CD4-positive, alpha-beta T cell treated with Interleukin-15 for 1 hour (primary cell): ENCODE data around the gene LEUTX.
"Not testable (repeated sequence)": the region's sequence is repeated elsewhere in the genome, so short reads cannot be mapped to it uniquely, and the experiment has no call there.

Experiments
- DNase-seq: peaks from one replicate; pipeline ENCODE4 v3.0.0-alpha.2; 2020

Gene LEUTX

DNA sequence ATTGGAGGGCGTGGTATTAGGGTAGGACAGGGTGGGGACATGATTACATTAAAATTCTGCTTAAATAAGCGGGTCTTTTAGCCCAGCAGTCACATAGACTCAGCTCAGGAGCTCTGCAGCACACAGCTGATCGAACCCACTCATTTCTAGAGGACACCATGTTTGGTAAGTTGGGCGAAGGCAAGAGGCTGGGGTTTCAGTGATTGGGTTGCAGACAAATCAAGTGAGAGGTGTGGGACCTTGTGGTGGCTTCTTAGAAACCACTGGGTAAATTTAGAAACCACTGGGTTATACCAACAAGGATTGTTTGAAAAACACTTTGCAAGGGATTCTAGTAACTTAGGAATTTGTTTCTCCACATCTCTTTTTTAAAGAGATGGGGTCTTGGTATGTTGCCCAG, at the start of gene LEUTX:
LEUTX (plus strand) TSS at position 92 of the 400 bp plus-strand sequence; CDS start at position 159, 67 bp downstream.
- DNase-seq: no peak

DNA sequence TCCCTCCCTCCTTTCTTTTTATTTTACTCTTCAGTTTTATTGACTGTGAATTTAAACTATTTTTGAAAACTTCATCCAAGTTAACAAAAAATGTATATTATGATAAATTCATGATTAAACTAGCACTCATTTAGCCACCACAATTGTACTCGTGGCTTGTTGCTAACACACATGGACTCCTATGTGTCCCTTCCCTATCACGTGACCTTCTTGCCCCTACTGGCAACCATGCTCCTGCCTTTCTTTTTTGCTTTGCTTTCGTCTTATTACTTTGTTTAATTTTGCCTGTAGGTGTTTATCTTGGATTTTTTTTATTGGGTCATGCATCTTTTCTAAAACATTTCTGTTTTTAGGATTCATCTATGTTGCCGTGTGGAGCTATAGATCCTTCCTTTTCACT, 49.1 kb upstream of the LEUTX start:
- no peak for DNase-seq

GRCh38 chr19:39731685-39732084, 47.0 kb upstream of the LEUTX start:
- no peak for DNase-seq

DNA sequence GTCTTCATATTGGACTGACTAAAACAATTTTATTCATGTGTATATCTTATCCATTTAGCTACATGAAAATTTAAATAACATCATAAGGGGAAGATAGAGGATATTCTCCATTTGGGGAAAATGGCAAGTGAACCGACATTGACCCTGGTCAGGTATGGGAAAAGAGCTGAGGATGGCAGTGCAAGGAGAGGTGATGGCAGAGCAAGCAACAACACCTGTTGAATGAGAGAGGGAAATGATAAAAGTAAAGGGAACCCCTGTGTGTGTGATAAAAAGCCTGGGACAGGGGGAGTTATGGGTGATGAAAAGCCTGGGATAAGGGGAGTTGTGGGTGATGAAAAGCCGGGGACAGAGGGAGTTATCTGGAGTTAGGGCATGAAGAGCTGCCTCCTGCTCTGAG, 44.8 kb upstream of the LEUTX start:
- DNase-seq: no peak

DNA sequence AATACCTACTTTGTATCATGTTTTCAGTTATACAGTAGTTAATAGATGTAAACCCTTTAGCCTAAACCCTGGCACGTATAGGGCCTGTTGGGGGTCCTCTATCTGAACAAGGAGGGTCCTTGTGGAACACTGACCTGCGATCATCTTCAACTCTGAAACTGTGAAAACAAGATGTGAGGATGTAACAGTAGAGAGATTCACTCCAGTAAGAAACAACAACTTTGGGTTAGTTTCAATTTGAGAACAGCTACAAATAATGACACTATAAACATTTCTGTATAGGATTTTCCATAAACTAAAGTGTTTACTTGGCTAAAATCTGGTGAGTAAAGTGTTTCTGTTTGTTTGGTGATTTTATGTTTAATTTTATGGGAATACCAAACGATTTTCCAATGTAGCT, 43.0 kb upstream of the LEUTX start:
- DNase-seq: no peak

DNA sequence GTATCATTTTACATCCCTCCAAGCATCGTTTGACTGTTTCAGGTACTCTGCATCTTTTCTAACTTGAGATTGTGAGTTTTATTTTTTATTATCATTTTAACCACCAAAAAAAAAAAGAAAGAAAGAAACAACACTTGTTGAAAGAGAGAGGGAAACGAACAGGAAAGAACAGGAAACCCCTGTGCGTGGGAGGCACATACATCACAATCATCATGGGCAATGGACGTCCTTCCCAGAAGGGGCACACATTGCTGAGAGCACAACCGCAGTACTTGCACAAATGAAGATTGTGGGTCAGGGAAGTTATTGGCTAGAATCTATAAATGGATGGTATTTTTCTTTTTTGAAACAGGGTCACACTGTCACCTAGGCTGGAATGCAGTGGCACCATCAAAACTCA, 42.6 kb upstream of the LEUTX start:
- DNase-seq: no peak

DNA sequence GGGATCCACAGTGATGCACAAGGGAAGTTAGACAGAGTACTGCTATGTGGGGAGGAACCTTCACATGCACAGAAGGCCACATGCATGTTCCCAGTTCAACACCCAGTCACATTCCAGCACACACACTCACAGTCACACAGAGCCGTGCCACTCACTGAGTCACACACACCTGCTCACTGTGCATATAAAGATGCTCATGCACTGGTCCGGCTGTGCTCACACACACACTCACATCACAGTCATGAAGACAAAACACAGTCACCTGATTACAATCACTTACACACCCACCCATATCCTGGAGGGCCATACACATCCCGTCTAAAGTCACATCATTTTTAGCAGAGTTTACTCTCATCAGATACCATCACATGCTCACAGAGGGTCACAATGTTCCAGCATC, 41.3 kb upstream of the LEUTX start:
- DNase-seq: no peak

- no peak for DNase-seq
Measured at GRCh38 chr19:39737891-39738290, 40.8 kb upstream of the LEUTX start, which contains the start of gene CLC. Gene CLC (minus strand): TSS chr19:39738029. CDS start chr19:39737952, 77 bp downstream.

DNA sequence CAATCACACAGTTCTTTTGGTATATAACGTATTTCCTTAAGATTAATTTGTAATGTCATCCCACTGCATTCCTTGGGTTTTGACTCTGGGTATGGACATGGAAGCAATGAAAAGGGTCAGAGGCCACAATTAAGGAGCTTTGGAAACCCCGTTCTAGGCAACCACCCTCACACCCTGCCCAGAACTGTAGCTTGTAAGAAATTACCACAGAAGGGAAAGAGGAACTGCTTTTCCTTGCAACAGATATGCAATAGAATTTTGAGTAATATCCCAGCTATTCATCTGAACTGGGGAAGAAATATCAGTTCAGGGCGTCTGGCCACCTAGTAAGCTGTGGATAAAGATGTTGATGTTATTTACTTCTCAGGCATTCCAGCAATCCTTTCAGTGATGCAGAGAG, 39.8 kb upstream of the LEUTX start:
- no peak for DNase-seq

GRCh38 chr19:39740395-39740794, 38.3 kb upstream of the LEUTX start:
- DNase-seq: no peak

DNA sequence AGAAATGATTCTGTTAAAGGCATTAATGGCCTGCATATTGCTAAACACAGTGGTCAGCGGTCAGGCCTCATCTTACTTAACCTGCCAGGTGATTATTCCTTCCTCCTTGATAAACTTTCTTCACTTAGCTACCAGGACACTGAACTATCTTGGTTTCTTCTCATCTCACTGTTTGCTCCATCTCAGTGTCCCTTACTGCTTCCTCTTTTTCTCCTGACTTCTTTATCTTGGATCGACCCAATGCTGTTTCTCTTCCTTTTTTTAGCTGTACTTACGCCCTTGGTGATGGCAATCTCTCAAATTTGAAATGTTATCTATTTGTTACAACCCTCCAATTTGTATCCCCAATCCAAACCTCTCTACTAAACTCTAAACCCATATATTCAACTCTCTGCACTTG, 33.0 kb upstream of the LEUTX start:
- no peak for DNase-seq

GRCh38 chr19:39746836-39747529, 31.7 kb upstream of the LEUTX start:
- no peak for DNase-seq

DNA sequence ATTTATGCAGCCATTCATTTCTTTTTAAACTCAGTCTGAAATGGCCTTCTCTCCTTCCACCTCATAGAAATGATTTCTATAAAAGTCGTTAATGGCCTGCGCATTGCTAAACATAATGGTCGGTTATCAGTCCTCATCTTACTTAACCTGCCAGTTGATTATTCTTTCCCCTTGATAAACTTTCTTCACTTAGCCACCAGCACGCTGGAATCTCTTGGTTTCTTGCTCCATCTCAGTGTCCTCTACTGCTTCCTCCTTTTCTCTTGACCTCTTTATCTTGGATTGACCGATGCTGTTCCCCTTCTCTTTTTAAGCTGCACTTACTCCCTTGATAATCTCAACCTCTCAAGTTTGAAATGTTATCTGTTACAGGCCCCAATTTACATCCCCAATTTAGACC, 28.7 kb upstream of the LEUTX start:
- DNase-seq: no peak

GRCh38 chr19:39752390-39752789, 26.3 kb upstream of the LEUTX start:
- DNase-seq: no peak

DNA sequence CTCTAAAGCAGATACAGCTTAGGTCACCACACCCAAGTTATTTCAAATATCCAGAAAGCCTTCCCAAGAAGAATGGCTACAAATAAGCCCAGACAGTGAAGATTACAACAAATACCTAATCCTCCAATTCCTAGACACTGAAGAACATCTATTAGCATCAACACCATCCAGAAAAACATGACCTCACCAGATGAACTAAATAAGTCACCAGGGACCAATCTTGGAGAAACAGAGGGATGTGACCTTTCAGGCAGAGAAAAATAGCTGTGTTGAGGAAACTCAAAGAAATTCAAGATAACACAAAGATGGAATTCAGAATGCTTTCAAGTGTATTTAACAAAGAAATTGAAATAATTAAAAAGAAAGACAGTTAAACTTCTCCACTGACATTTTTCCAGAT, 25.9 kb upstream of the LEUTX start:
- no peak for DNase-seq

DNA sequence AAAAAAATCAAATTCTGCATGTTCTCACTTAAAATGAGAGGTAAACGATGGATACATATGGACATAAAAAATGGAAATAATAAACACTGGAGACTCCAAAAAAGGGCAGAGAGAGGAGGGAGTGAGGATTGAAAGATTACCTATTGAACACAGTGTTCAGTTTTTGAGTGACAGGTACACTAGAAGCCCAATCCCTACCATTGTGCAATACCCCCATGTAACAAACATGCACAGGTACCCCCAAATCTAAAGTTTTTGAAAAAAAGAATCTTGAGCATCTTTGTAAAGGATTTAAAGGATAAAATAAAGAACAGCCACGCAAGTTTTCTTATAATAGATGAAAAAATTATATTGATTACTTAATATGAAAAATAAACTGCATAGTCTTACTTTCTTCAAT, 24.1 kb upstream of the LEUTX start:
- no peak for DNase-seq

DNA sequence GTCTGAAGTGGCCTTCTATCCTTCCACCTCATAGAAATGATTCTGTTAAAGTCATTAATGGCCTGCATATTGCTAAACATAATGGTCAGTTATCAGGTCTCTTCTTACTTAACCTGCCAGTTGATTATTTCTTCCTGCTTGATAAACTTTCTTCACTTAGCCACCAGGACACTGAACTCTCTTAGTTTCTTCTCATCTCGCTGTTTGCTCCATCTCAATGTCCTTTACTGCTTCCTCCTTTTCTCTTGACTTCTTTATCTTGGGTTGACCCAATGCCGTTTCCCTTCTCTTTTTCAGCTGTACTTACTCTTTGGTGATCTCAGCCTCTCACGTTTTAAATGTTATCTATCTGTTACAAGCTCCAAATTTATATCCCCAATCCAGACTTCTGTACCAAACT, 23.7 kb upstream of the LEUTX start:
- no peak for DNase-seq

DNA sequence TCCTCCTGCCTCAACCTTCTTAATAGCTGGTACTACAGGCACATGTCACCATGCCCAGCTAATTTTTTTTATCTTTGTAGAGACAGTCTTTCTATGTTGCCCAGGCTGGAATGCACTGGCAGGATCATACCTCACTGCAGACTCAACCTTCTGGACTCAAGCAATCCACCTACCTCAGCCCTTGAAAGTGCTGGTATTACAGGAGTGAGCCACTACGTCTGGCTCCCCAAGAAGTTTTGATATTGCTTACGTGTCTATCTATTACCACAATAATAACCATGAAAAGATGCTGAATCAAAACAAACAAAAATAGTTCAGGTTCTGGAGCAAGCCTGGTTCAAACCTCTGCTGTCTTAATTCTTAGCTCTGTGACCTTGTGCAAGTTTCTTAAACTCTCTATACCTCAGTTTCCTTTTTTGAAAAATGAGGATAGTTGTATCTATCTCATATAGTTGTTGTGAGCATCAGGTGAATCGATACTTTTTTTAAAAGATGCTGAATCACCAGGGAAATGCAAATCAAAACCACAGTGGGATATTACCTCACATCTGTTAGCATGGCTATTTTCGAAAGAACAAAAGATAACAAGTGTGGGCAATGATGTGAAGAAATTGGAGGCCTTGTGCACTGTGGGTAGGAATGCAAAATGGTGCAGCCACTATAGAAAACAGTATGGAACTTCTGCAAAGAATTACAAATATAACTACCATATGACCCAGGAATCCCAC, 19.0 kb upstream of the LEUTX start:
- DNase-seq: no peak

GRCh38 chr19:39761851-39762250, 16.8 kb upstream of the LEUTX start:
- DNase-seq: not testable (repeated sequence)

GRCh38 chr19:39765091-39766076, 13.3 kb upstream of the LEUTX start:
- no peak for DNase-seq

DNA sequence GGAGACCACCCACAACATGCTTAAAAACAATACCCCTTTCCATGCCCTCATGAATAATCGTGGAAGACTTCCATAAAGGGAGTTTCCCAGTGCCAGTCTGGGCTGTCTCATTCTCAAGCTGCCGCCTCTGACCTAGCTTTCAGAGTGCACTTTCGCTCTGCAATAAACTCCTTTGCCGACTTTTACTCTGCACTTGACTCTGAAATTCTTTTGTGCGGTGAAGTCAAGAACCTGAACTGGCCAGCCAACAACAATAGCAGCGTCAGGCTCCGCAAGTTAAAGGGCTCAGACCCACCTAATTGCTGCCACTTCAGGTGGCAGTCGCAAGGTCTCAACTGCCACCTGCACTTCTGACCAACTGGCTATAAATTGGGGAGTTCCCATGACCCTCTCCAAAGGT, 10.3 kb upstream of the LEUTX start:
- no peak for DNase-seq

DNA sequence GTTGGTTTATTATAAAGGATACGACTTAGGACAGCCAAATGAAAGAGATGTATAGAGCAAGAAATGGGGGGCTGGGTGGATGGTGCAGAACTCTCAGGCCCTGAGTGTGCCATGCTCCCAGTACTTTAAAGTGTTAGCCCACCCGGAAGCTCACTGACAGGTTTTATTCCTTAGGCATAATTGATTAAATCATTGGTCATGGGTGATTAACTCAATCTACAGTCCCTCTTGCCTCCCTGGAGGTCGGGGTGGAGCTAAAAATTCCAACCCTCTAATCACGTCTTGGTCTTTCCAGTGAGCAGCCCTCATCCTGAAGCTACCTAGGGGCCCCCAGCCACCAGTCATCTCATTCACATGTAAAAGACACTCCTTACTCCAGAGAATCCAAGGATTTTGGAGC, 9.9 kb upstream of the LEUTX start:
- no peak for DNase-seq

GRCh38 chr19:39780894-39781293, 2.2 kb downstream of the LEUTX start:
- no peak for DNase-seq
